A549 (cell line): ENCODE data around the gene ANXA5. TPM values are rescaled to one million over a fixed set of nuclear protein-coding genes. Genes with fewer than 3 reads are reported as not detected.

Source experiments
- ATAC-seq, 2 experiments: fragments of 200-7000 bp in 1 of 2; fragments of >200 bp in 1 of 2; cut with Nextera tagmentation in 1 of 2; cut with Tn5 transposase in 1 of 2; 3 replicates each; pipeline versions ENCODE4 v1.8.0 to v1.9.1; 2018 to 2020; ENCODE audit warnings: mild to moderate bottlenecking in 1 of 2, moderate library complexity in 1 of 2
- CTCF ChIA-PET: fragments of 300-600 bp; sonication (Branson Sonifier 250); formaldehyde crosslinking; extraction: SDS; loops from one replicate; lab custom pipeline; 2021; ENCODE audit warnings: antibody characterized with exemption, inconsistent platforms; lab: Yijun Ruan, JAX
- POLR2A ChIA-PET: fragments of 350-600 bp; formaldehyde crosslinking; extraction: SDS; loops from one replicate; lab custom pipeline; 2021; ENCODE audit warnings: antibody characterized with exemption, inconsistent platforms; lab: Yijun Ruan, JAX
- DNase-seq, 2 experiments: peaks; one replicate each; pipeline versions ENCODE4 v3.0.0 to v3.0.0-alpha.2; 2011 to 2016; ENCODE audit warnings: low read depth in 1 of 2, low spot score in 1 of 2
- FAIRE-seq: peaks from 2 replicates; lab custom pipeline; 2011; peaks lifted over from hg19 to GRCh38; lab: Jason Lieb, UNC
- H3K27ac ChIP-seq, 2 experiments: fragments of >200 bp; sonication (Bioruptor Twin); formaldehyde crosslinking; 3 replicates each; pipeline ENCODE4 v1.5.1; 2016 to 2017
- H3K4me1 ChIP-seq: fragments of >200 bp; sonication (Bioruptor Twin); formaldehyde crosslinking; 3 replicates; pipeline ENCODE4 v1.6.1; 2016
- H3K4me2 ChIP-seq: fragments of >200 bp; sonication (Bioruptor Twin); formaldehyde crosslinking; 3 replicates; pipeline ENCODE4 v1.6.1; 2016
- H3K4me3 ChIP-seq: fragments of >200 bp; sonication (Bioruptor Twin); formaldehyde crosslinking; 3 replicates; pipeline ENCODE4 v1.5.1; 2016
- H3K9me3 ChIP-seq: fragments of >200 bp; sonication (Bioruptor Twin); formaldehyde crosslinking; 3 replicates; pipeline ENCODE4 v1.6.1; 2016
- CBX8 ChIP-seq: fragments of 200-600 bp; sonication (generic); IDR thresholded peaks from 2 replicates; pipeline ENCODE4 v1.6.1; 2016
- E2F6 ChIP-seq: IDR thresholded peaks from 2 replicates; pipeline ENCODE4 v1.6.1; 2012; ENCODE audit warnings: low read depth, borderline replicate concordance
- FOSL2 ChIP-seq, 2 experiments: fragments of 450-650 bp in 1 of 2; fragments of >200 bp in 1 of 2; sonication (Bioruptor Twin) in 1 of 2; formaldehyde crosslinking; IDR thresholded peaks; 2 replicates each; pipeline versions ENCODE4 v1.5.0 to v1.6.1; 2016 to 2020; ENCODE audit warnings: mild to moderate bottlenecking in 1 of 2, moderate library complexity in 1 of 2
- FOXS1 ChIP-seq: fragments of 250-450 bp; sonication (Bioruptor Pico); IDR thresholded peaks from 2 replicates; pipeline ENCODE4 v1.5.0; 2020; ENCODE audit warnings: mild to moderate bottlenecking, moderate library complexity
- GATA3 ChIP-seq: IDR thresholded peaks from 2 replicates; pipeline ENCODE4 v1.6.1; 2012; ENCODE audit warnings: borderline replicate concordance
- HDAC2 ChIP-seq: fragments of 200-600 bp; sonication (generic); IDR thresholded peaks from 2 replicates; pipeline ENCODE4 v1.6.1; 2016
- HOXA7 ChIP-seq: fragments of 250-450 bp; sonication (Bioruptor Pico); IDR thresholded peaks from 2 replicates; pipeline ENCODE4 v1.5.0; 2020; ENCODE audit warnings: mild to moderate bottlenecking, moderate library complexity
- NPAS2 ChIP-seq: fragments of 250-450 bp; sonication (Bioruptor Pico); IDR thresholded peaks from 2 replicates; pipeline ENCODE4 v1.8.0; 2022; ENCODE audit warnings: mild to moderate bottlenecking, moderate library complexity, borderline replicate concordance
- NR3C1 ChIP-seq: fragments of >200 bp; sonication (Bioruptor Twin); formaldehyde crosslinking; IDR thresholded peaks from 3 replicates; pipeline ENCODE4 v1.6.1; 2017
- POLR2AphosphoS2 ChIP-seq: conservative IDR thresholded peaks from 2 replicates; pipeline ENCODE4 v1.6.1; 2012; ENCODE audit warnings: low read length, improper control_type of control experiment, inconsistent platforms
- RCOR1 ChIP-seq: fragments of 150-350 bp; IDR thresholded peaks from 2 replicates; pipeline ENCODE4 v1.6.1; 2014; ENCODE audit warnings: antibody characterized with exemption, low read length, low read depth
- REST ChIP-seq: fragments of 200-600 bp; sonication (generic); IDR thresholded peaks from 2 replicates; pipeline ENCODE4 v1.6.1; 2016; ENCODE audit warnings: antibody characterized with exemption, mild to moderate bottlenecking, moderate library complexity
- RFX5 ChIP-seq: fragments of 450-650 bp; IDR thresholded peaks from 2 replicates; pipeline ENCODE4 v1.7.1; 2014; ENCODE audit warnings: antibody characterized with exemption, mild to moderate bottlenecking, moderate library complexity
- ZNF302 ChIP-seq: fragments of 250-450 bp; sonication (Bioruptor Pico); IDR thresholded peaks from 2 replicates; pipeline ENCODE4 v1.9.0; 2021; ENCODE audit warnings: inconsistent platforms, mild to moderate bottlenecking, moderate library complexity
- WGBS: methylation state at CpG from one replicate; pipeline ENCODE4 v1.1.6; 2017; ENCODE audit errors: missing lambda C conversion rate; 5-methylcytosine and 5-hydroxymethylcytosine counted together
- polyA plus RNA-seq, 4 experiments: library from polyadenylated mRNA; depleted of rRNA in 3 of 4; stranded (reverse); fragments of >200 nt; fragmentation: RNase III in 1 of 4; extraction: RNeasy Plus Mini Kit Qiagen cat#74134 plus additional on column Dnase treatment in 1 of 4; gene quantifications; 2 replicates in 3 of 4; 3 replicates in 1 of 4; pipeline ENCODE4 v1.2.3, GENCODE V29; 2011 to 2017
- TF ChIP-seq, protein P1 (sequence below): fragments of 250-450 bp; sonication (Bioruptor Pico); IDR thresholded peaks from 2 replicates; pipeline ENCODE4 v1.5.0; 2021; ENCODE audit warnings: mild to moderate bottlenecking, moderate library complexity, borderline replicate concordance

ANXA5 gene
- polyA plus RNA-seq, 2 of the 4 experiments (the other 2 are of a cell fraction) = 356 to 441 TPM

- Histone ChIP-seq H3K27ac (no peak overlapping the region), H3K4me1 (peaks cover 37% of the 10 kb centered on the region), H3K4me2 (no peak overlapping the region), H3K4me3 (no peak overlapping the region), H3K9me3 (no peaks in the 10 kb centered on the region)
- WGBS = 85% methylated on average over 1 of the region's 1 CpG
- FAIRE-seq (no peak), DNase-seq (no peak), ATAC-seq (no peak)
- TF ChIP-seq NR3C1 = no peak
- no peak for TF ChIP-seq HDAC2
- TF ChIP-seq CBX8 = no peak
- ChIA-PET POLR2A (no interaction called here), CTCF (no interaction called here)
These were observed 12.8 kb downstream of the ANXA5 start for GRCh38 chr4:121684016-121684415.

DNA sequence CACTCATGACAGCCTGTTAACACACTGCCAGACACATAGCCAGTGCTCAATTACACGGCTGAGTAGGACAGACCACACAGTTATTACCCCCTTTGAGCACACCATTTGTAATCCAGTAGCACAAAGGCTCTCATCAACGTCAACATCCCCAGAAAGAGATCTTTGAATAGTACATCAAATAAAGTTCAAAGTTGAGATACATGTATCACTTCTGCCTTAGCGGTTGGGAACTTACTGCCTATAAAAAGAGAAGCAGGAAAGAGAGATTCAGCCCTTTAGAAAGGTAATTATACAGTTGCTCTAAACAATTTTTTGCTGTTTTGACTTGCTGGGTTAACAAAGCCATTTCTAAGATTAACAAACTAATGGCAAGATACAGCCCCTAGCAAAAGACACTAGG, 16.2 kb downstream of the ANXA5 start:
- H3K27ac ChIP-seq = no peak overlapping the region
- H3K4me3 ChIP-seq = no peak overlapping the region
- TF ChIP-seq POLR2AphosphoS2 (no peak), RCOR1 (no peak), FOXS1 (CRISPR knock-in tag) (no peak)
- TF ChIP-seq, all 56 proteins: peak for 0
- CTCF ChIA-PET = no interaction called here
- FAIRE-seq (no peak), ATAC-seq (no peak), DNase-seq (no peak)
- Histone ChIP-seq H3K4me1 (peaks cover 3% of the 10 kb centered on the region), H3K4me2 (no peak overlapping the region), H3K9me3 (no peaks in the 10 kb centered on the region)
- POLR2A ChIA-PET = no interaction called here
- WGBS = 80% methylated on average over 3 of the region's 3 CpGs

GRCh38 chr4:121679951-121680350, 16.8 kb downstream of the ANXA5 start:
- no peak overlapping the region for H3K4me2 ChIP-seq
- no peak for TF ChIP-seq REST
- no peak for TF ChIP-seq GATA3
- no peak for TF ChIP-seq RFX5
- no peak for TF ChIP-seq E2F6
- no peak for TF ChIP-seq HOXA7 (CRISPR knock-in tag)
- no peak for TF ChIP-seq FOXS1 (CRISPR knock-in tag)
- no peak for TF ChIP-seq NPAS2 (CRISPR knock-in tag)
- no peak for TF ChIP-seq ZNF302 (CRISPR knock-in tag)
- TF ChIP-seq, protein P1, sequence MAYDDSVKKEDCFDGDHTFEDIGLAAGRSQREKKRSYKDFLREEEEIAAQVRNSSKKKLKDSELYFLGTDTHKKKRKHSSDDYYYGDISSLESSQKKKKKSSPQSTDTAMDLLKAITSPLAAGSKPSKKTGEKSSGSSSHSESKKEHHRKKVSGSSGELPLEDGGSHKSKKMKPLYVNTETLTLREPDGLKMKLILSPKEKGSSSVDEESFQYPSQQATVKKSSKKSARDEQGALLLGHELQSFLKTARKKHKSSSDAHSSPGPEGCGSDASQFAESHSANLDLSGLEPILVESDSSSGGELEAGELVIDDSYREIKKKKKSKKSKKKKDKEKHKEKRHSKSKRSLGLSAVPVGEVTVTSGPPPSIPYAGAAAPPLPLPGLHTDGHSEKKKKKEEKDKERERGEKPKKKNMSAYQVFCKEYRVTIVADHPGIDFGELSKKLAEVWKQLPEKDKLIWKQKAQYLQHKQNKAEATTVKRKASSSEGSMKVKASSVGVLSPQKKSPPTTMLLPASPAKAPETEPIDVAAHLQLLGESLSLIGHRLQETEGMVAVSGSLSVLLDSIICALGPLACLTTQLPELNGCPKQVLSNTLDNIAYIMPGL (CRISPR knock-in tag) = no peak
- no peak for TF ChIP-seq FOSL2 (IDR thresholded peaks at IDR 0.05)
- TF ChIP-seq FOSL2 (CRISPR knock-in tag; IDR thresholded peaks at IDR 0.05) = no peak
- 78% methylated on average over 4 of the region's 4 CpGs for WGBS
- DNase-seq (no peak), ATAC-seq (no peak), FAIRE-seq (no peak)
- ChIA-PET CTCF (no interaction called here), POLR2A (no interaction called here)
- no peak overlapping the region for H3K27ac ChIP-seq
- H3K9me3 ChIP-seq = no peaks in the 10 kb centered on the region
- H3K4me1 ChIP-seq = no peaks in the 10 kb centered on the region
- no peak overlapping the region for H3K4me3 ChIP-seq
